Measurements from ENCODE around the gene CYP3A7.
A peak's percentile ranks its signal among the peaks of the same experiment; 100 is the strongest.
"Not testable (repeated sequence)": the region's sequence is repeated elsewhere in the genome, so short reads cannot be mapped to it uniquely, and the experiment has no call there.

Gene CYP3A7

DNA sequence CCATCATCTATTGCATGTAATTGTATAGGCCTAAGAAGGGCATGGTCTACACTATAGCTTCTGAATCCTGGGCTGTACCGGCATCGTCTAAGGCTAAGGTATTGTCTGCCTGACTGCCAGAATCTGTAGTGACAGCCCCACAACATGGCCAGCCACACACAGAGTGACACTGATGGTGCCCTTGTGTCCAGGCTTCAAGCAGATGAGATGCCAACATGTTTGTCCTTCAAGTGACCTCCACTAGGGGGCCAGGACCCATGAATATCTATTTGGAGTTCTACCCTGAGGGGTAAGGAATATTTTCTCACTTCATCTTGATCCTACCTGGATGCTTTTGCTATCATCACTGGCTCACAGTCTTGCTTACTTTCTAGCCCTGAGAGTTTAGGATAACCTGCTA, 1.5 kb downstream of the CYP3A7 start:
- no peaks in the 10 kb centered on the region for H3K36me3 ChIP-seq (ENCODE audit: insufficient read depth, low read length)
- H3K9ac ChIP-seq (ENCODE audit: insufficient read length): no peak overlapping the region
- DNase-seq (ENCODE audit: low read depth, low spot score): no peak
- no peak for TF ChIP-seq POLR2AphosphoS5 (IDR thresholded peaks at IDR 0.05; ENCODE audit: borderline replicate concordance, low read depth, low read length)
- TF ChIP-seq EZH2 (IDR thresholded peaks at IDR 0.05): no peak
- TF ChIP-seq FOXP2 (optimal IDR thresholded peaks at IDR 0.05; ENCODE audit: control extremely low read depth, extremely low read length, insufficient read depth): no peak
- H3K4me3 ChIP-seq: no peak overlapping the region
- H3K9me3 ChIP-seq (ENCODE audit: low read depth, low read length): no peaks in the 10 kb centered on the region
- H3K27ac ChIP-seq: no peak overlapping the region

DNA sequence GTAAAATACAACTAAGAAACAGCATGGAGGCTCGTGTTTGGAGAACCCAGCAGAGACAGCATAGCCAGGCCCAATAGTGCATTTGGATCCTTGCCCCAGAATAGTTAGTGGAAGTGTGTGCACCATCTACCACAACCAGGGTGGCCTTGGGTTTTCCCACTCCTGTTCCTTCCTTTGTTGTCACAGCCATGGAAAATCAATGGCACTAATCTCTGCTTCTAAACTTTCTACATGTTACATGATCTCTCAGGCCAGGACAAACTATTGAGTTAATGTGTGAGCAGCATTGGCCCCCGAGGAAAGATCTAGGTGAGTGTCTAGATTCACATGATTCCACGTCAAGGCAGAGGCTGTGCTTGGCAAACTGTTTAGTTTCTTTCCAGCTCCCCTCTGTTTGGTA, 2.0 kb downstream of the CYP3A7 start:
- no peak overlapping the region for H3K9ac ChIP-seq (ENCODE audit: insufficient read length)
- no peak overlapping the region for H3K27ac ChIP-seq
- no peaks in the 10 kb centered on the region for H3K9me3 ChIP-seq (ENCODE audit: low read depth, low read length)
- no peak for TF ChIP-seq EZH2 (IDR thresholded peaks at IDR 0.05)
- H3K36me3 ChIP-seq (ENCODE audit: insufficient read depth, low read length): no peaks in the 10 kb centered on the region
- no peak overlapping the region for H3K4me3 ChIP-seq
- no peak for DNase-seq (ENCODE audit: low read depth, low spot score)

DNA sequence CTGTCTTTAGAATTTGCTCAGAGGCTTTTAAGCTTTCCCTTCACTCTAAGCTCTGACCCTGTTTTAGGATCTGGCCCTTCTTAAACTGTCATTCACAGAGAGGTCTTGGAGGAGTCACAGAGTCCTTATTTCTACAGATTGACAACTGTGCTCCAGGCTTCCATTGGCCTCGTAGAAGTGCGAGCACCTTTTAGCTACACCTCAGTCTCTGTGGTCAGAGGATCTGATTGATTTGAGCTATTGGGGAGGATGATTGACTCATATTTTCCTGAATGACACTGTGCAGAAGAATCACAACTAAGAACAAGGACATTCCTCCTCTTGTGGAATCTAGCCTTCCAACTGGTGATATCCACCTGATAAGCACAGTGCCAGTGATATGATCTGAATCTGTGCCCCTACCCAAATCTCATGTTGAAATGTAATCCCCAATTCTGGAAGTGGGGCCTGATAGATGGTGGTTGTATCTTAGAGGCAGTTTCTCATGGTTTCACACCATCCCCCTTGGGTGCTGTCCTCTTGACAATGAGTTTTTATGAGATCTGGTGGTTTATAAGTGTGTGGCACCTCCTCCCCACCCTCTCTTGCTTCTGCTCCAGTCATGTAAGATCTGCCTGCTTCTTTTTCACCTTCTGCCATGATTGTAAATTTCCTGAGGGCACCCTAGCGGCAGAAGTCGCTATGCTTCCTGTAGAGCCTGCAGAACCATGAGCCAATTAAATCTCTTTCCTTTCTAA, 3.2 kb downstream of the CYP3A7 start:
- no peak overlapping the region for H3K4me3 ChIP-seq
- H3K36me3 ChIP-seq (ENCODE audit: insufficient read depth, low read length): no peaks in the 10 kb centered on the region
- H3K9me3 ChIP-seq (ENCODE audit: low read depth, low read length): no peaks in the 10 kb centered on the region
- no peak overlapping the region for H3K9ac ChIP-seq (ENCODE audit: insufficient read length)
- TF ChIP-seq POLR2AphosphoS5 (IDR thresholded peaks at IDR 0.05; ENCODE audit: borderline replicate concordance, low read depth, low read length) (no peak), EZH2 (IDR thresholded peaks at IDR 0.05) (no peak), FOXP2 (optimal IDR thresholded peaks at IDR 0.05; ENCODE audit: control extremely low read depth, extremely low read length, insufficient read depth) (no peak)
- H3K27ac ChIP-seq: no peak overlapping the region
- DNase-seq (ENCODE audit: low read depth, low spot score): no peak

DNA sequence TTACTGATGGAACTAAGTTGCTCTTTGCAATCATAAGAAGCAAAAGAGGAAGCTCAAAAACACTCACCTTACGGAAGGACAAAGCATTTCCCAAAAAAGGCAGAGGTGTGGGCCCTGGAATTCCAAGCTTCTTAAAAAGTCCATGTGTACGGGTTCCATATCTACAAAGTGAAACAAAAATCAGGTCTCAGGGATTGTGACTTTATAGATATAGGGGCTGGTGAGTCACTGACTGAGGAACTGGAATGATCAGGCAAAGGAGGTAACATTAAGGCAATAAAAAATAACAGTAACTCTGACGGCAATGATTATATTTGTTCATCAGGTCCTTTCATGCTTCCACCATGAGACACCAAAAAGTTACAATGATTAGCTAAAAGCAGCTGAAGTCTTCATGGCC, 4.0 kb downstream of the CYP3A7 start:
- H3K4me3 ChIP-seq: no peak overlapping the region
- H3K9ac ChIP-seq (ENCODE audit: insufficient read length): no peak overlapping the region
- H3K36me3 ChIP-seq (ENCODE audit: insufficient read depth, low read length): no peaks in the 10 kb centered on the region
- H3K27ac ChIP-seq: no peak overlapping the region
- no peak for TF ChIP-seq FOXP2 (optimal IDR thresholded peaks at IDR 0.05; ENCODE audit: control extremely low read depth, extremely low read length, insufficient read depth)
- no peak for TF ChIP-seq POLR2AphosphoS5 (IDR thresholded peaks at IDR 0.05; ENCODE audit: borderline replicate concordance, low read depth, low read length)
- TF ChIP-seq EZH2 (IDR thresholded peaks at IDR 0.05): no peak
- H3K9me3 ChIP-seq (ENCODE audit: low read depth, low read length): no peaks in the 10 kb centered on the region
- DNase-seq (ENCODE audit: low read depth, low spot score): no peak

DNA sequence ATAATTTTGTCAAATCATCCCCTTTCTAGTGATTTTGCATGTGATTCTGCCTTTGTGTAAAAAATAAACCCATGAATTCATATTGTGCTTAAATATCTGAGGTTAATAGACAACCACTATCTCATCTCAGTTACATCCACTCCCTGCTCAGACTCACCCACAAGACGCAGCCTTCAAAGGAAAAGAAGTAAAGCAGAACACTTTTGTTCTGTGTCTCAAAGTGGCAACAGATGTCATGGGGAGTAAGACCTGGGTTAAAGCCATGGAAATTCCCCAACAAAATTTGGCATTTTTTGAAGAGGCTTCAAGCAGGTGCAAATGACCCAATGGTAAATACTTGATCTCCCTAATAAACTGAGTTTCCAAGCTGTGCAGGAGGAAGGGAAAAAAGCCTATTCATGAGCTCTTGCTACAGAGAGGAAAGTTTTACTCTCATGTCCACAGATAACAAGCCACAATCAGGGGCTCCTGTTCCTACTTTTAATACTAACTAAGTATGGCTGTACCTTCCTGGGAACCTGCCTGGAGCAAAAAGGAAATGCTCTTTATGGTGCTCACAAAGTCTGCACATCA, 4.7 kb downstream of the CYP3A7 start:
- Histone ChIP-seq H3K4me3 (no peak overlapping the region), H3K9ac (ENCODE audit: insufficient read length) (no peak overlapping the region), H3K9me3 (ENCODE audit: low read depth, low read length) (no peaks in the 10 kb centered on the region), H3K27ac (no peak overlapping the region), H3K36me3 (ENCODE audit: insufficient read depth, low read length) (no peaks in the 10 kb centered on the region)
- DNase-seq (ENCODE audit: low read depth, low spot score): no peak
- no peak for TF ChIP-seq EZH2 (IDR thresholded peaks at IDR 0.05)
- no peak for TF ChIP-seq FOXP2 (optimal IDR thresholded peaks at IDR 0.05; ENCODE audit: control extremely low read depth, extremely low read length, insufficient read depth)
- TF ChIP-seq POLR2AphosphoS5 (IDR thresholded peaks at IDR 0.05; ENCODE audit: borderline replicate concordance, low read depth, low read length): no peak

DNA sequence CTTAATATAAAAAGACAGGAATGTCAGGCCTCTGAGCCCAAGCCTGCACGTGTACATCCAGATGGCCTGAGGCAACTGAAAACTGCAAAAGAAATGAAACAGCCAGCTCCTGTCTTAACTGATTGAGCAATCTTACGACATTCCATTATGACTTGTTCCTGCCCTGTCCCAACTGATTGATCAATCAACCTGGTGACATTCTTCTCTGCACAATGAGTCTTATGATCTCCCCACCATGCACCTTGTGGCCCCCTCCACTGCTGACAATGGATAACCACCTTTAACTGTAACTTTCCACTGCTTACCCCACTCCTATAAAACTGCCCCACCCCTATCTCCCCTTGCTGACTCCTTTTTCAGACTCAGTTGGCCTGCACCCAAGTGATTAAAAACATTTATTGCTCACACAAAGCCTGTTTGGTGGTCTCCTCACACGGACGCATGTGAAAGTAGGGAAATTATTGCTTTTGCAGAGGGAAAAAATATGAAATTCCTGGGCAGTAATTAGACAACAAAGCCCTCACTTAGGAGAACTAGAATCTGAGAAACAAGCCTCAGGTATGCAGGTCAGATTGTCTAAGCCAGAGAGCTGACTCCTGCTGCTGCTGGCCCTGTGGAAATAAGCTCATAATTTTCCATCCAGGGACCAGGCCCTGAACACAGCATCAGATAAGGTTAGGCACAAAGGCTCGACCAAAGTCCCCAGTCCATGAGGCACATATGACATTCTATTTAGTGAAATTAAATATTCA, 5.3 kb downstream of the CYP3A7 start:
- H3K9ac ChIP-seq (ENCODE audit: insufficient read length): no peak overlapping the region
- H3K9me3 ChIP-seq (ENCODE audit: low read depth, low read length): no peaks in the 10 kb centered on the region
- no peak overlapping the region; the same call in 1 of the 2 replicates for H3K27ac ChIP-seq
- peak; percentile 24 for DNase-seq (ENCODE audit: low read depth, low spot score)
- no peaks in the 10 kb centered on the region for H3K36me3 ChIP-seq (ENCODE audit: insufficient read depth, low read length)
- TF ChIP-seq EZH2 (IDR thresholded peaks at IDR 0.05) (no peak), POLR2AphosphoS5 (IDR thresholded peaks at IDR 0.05; ENCODE audit: borderline replicate concordance, low read depth, low read length) (no peak), FOXP2 (optimal IDR thresholded peaks at IDR 0.05; ENCODE audit: control extremely low read depth, extremely low read length, insufficient read depth) (no peak)
- 0 out of 2 replicates have a peak overlapping the region, but pooled peaks have one; percentile 21 for H3K4me3 ChIP-seq

DNA sequence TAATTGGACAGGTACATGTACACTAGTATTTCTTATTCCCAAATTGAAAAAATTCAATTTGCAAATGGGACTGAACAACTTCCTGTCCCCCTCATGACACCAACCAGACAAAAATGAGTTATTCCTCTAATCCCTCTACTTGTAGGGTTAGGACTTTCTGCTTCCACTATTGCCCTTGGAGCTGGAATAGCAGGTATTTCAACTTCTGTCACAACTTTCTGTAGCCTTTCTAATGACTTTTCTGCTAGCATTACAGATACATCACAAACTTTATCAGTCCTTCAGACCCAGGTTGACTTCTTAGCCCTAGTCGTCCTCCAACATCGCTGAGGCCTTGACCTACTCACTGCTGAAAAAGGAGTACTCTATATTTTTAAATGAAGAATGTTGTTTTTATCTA, 6.4 kb downstream of the CYP3A7 start:
- no peak overlapping the region for H3K4me3 ChIP-seq
- no peak overlapping the region for H3K27ac ChIP-seq
- no peak overlapping the region for H3K9ac ChIP-seq (ENCODE audit: insufficient read length)
- TF ChIP-seq EZH2 (IDR thresholded peaks at IDR 0.05) (no peak), FOXP2 (optimal IDR thresholded peaks at IDR 0.05; ENCODE audit: control extremely low read depth, extremely low read length, insufficient read depth) (no peak), POLR2AphosphoS5 (IDR thresholded peaks at IDR 0.05; ENCODE audit: borderline replicate concordance, low read depth, low read length) (no peak)
- no peaks in the 10 kb centered on the region for H3K36me3 ChIP-seq (ENCODE audit: insufficient read depth, low read length)
- no peak for DNase-seq (ENCODE audit: low read depth, low spot score)
- no peaks in the 10 kb centered on the region for H3K9me3 ChIP-seq (ENCODE audit: low read depth, low read length)

DNA sequence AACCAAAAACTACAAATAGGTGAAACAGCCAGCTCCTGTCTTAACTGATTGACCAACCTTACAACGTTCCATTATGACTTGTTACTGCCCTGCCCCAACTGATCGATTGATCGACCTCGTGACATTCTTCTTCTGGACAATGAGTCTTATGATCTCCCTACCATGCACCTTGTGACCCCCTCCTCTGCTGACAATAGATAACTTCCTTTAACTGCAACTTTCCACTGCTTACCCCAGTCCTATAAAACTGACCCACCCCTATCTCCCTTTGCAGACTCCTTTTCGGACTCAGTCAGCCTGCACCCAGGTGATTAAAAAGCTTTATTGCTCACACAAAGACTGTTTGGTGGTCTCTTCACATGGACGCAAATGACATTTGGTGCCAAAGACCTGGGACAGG, 11.8 kb downstream of the CYP3A7 start:
- DNase-seq (ENCODE audit: low read depth, low spot score); H3K9ac ChIP-seq (ENCODE audit: insufficient read length); H3K36me3 ChIP-seq (ENCODE audit: insufficient read depth, low read length); H3K27ac ChIP-seq; H3K4me3 ChIP-seq; H3K9me3 ChIP-seq (ENCODE audit: low read depth, low read length): not testable (repeated sequence)
